PC-3 (cell line): ENCODE measurements around the gene ZNF432. TPM values are rescaled to one million over a fixed set of nuclear protein-coding genes. Genes with fewer than 3 reads are reported as not detected.

ENCODE experiments used
- ATAC-seq: fragments of 200-7000 bp; cut with Tn5 transposase; 2 replicates; pipeline ENCODE4 v1.9.1; 2020; ENCODE audit warnings: mild to moderate bottlenecking, moderate library complexity
- BruUV-seq: library from RNA; stranded (reverse); fragments of 400-500 nt; replicated peaks from 2 replicates; lab custom pipeline; 2021; lab: Mats Ljungman, UMichigan
- CTCF ChIA-PET: fragments of 300-600 bp; sonication (Branson Sonifier 250); formaldehyde crosslinking; loops from one replicate; lab custom pipeline; 2022; ENCODE audit warnings: antibody characterized with exemption; lab: Charles Lee
- POLR2A ChIA-PET: fragments of 300-600 bp; sonication (Branson Sonifier 250); formaldehyde crosslinking; loops from one replicate; lab custom pipeline; 2022; ENCODE audit warnings: antibody characterized with exemption; ENCODE audit not compliant: unreplicated experiment; lab: Charles Lee
- DNase-seq: peaks from one replicate; pipeline ENCODE4 v3.0.0-alpha.2; 2015
- H2AFZ ChIP-seq: fragments of 300-600 bp; sonication (generic); 2 replicates; pipeline ENCODE4 v1.6.0; 2016; ENCODE audit warnings: antibody characterized with exemption, low read length
- H3F3A ChIP-seq: fragments of 300-600 bp; sonication (generic); one replicate; pipeline ENCODE4 v1.6.0; 2017; ENCODE audit warnings: antibody characterized with exemption, low read length, control low read depth, mild to moderate bottlenecking; ENCODE audit not compliant: unreplicated experiment
- H3K27ac ChIP-seq: fragments of 300-600 bp; sonication (generic); 2 replicates; pipeline ENCODE4 v1.5.1; 2016; ENCODE audit warnings: mild to moderate bottlenecking, low read length
- H3K27me3 ChIP-seq: fragments of 300-600 bp; sonication (generic); 2 replicates; pipeline ENCODE4 v1.6.1; 2016; ENCODE audit warnings: low read length, mixed read lengths
- H3K36me3 ChIP-seq: fragments of 300-600 bp; sonication (generic); 2 replicates; pipeline ENCODE4 v1.6.1; 2016; ENCODE audit warnings: low read depth, mixed run types, low read length, mixed read lengths
- H3K4me1 ChIP-seq: fragments of 300-600 bp; sonication (generic); 2 replicates; pipeline ENCODE4 v1.5.1; 2016; ENCODE audit warnings: low read length; ENCODE audit not compliant: insufficient read depth
- H3K4me2 ChIP-seq: fragments of 300-600 bp; sonication (generic); 2 replicates; pipeline ENCODE4 v1.6.0; 2016; ENCODE audit warnings: low read length
- H3K4me3 ChIP-seq: fragments of 300-600 bp; sonication (generic); 2 replicates; pipeline ENCODE4 v1.5.1; 2016; ENCODE audit warnings: mild to moderate bottlenecking, low read length, mixed read lengths
- H3K79me2 ChIP-seq: fragments of 300-600 bp; sonication (generic); 2 replicates; pipeline ENCODE4 v1.6.1; 2017; ENCODE audit warnings: low read length, mixed read lengths
- H3K9ac ChIP-seq: fragments of 300-600 bp; sonication (generic); 2 replicates; pipeline ENCODE4 v1.6.0; 2016; ENCODE audit warnings: mild to moderate bottlenecking, low read length
- H3K9me2 ChIP-seq: fragments of 300-600 bp; sonication (generic); replicated peaks from 2 replicates; pipeline ENCODE4 v1.6.1; 2016; ENCODE audit warnings: mixed run types, low read length, mixed read lengths
- H3K9me3 ChIP-seq: fragments of 300-600 bp; sonication (generic); 2 replicates; pipeline ENCODE4 v1.6.1; 2016; ENCODE audit warnings: low read length, mixed read lengths
- H4K20me1 ChIP-seq: fragments of 300-600 bp; sonication (generic); 2 replicates; pipeline ENCODE4 v1.6.1; 2016; ENCODE audit warnings: low read length, mixed read lengths
- EZH2 ChIP-seq: fragments of 300-600 bp; sonication (generic); IDR thresholded peaks from one replicate; pipeline ENCODE4 v1.6.1; 2017; ENCODE audit warnings: antibody characterized with exemption, mild to moderate bottlenecking, low read length; ENCODE audit not compliant: unreplicated experiment
- EZH2phosphoT487 ChIP-seq: fragments of 300-600 bp; sonication (generic); IDR thresholded peaks from 2 replicates; pipeline ENCODE4 v1.6.1; 2018; ENCODE audit warnings: mild to moderate bottlenecking, antibody characterized with exemption, low read length, borderline replicate concordance
- intact Hi-C: fragments of 100-400 bp; cut with micrococcal nuclease; formaldehyde crosslinking; loops from 2 replicates; pipeline ENCODE4 v1.9.0; 2023
- total RNA-seq: library from RNA; depleted of rRNA; stranded (reverse); fragments of >200 nt; gene quantifications from 2 replicates; pipeline ENCODE4 v1.2.3, GENCODE V29; 2014
- TF ChIP-seq, protein P1 (sequence below): fragments of 300-600 bp; sonication (generic); conservative IDR thresholded peaks from 2 replicates; pipeline ENCODE4 v1.5.1; 2017; ENCODE audit warnings: antibody characterized with exemption, low read depth, mild to moderate bottlenecking, low read length

The ZNF432 gene
- total RNA-seq, 1 experiment from 2014 or later, result 6.4 TPM

GRCh38 chr19:52022193-52022592, 26.4 kb downstream of the ZNF432 start:
- CTCF ChIA-PET, result no interaction called here
- DNase-seq, result no peak
- Histone ChIP-seq H3K9ac (no peak overlapping the region), H3K79me2 (peaks cover 4% of the 10 kb centered on the region), H3K4me3 (no peak overlapping the region), H3K4me1 (no peaks in the 10 kb centered on the region), H3K9me2 (no peaks in the 10 kb centered on the region), H2AFZ (no peak overlapping the region), H3F3A (no peaks in the 10 kb centered on the region), H4K20me1 (no peaks in the 10 kb centered on the region), H3K4me2 (no peak overlapping the region), H3K36me3 (peaks cover 92% of the 10 kb centered on the region), H3K27ac (no peak overlapping the region), H3K9me3 (peaks cover 62% of the 10 kb centered on the region), H3K27me3 (no peaks in the 10 kb centered on the region)
- POLR2A ChIA-PET, result no interaction called here
- ATAC-seq, result no peak
- BruUV-seq, result no TSS peak
- TF ChIP-seq EZH2 (no peak), EZH2phosphoT487 (no peak)
- TF ChIP-seq, protein P1, sequence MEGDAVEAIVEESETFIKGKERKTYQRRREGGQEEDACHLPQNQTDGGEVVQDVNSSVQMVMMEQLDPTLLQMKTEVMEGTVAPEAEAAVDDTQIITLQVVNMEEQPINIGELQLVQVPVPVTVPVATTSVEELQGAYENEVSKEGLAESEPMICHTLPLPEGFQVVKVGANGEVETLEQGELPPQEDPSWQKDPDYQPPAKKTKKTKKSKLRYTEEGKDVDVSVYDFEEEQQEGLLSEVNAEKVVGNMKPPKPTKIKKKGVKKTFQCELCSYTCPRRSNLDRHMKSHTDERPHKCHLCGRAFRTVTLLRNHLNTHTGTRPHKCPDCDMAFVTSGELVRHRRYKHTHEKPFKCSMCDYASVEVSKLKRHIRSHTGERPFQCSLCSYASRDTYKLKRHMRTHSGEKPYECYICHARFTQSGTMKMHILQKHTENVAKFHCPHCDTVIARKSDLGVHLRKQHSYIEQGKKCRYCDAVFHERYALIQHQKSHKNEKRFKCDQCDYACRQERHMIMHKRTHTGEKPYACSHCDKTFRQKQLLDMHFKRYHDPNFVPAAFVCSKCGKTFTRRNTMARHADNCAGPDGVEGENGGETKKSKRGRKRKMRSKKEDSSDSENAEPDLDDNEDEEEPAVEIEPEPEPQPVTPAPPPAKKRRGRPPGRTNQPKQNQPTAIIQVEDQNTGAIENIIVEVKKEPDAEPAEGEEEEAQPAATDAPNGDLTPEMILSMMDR, result no peak
- intact Hi-C loops, result no loop called here

DNA sequence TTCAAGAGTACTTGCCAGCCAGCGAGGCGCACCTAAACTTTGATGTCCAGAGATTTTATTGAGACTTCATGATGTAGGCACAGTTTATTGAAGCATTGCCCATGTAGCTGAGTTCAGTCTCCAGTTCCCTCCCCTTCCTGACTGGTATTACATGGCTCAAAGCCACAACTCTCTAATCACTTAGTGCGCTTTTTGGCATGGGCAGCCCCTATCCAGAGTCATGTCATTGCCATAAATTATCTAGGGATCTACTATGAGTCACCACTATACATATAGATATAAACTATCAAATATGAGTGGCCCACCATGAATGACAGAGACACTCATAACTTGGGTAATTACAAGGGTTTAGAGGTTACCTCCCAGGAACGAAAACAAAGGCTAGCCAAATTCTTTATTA, 28.1 kb downstream of the ZNF432 start:
- no TSS peak for BruUV-seq
- Histone ChIP-seq H3F3A (no peaks in the 10 kb centered on the region), H3K27me3 (no peaks in the 10 kb centered on the region), H3K4me2 (no peak overlapping the region), H3K9me3 (peaks cover 75% of the 10 kb centered on the region), H3K36me3 (peaks cover 93% of the 10 kb centered on the region), H3K9me2 (no peaks in the 10 kb centered on the region), H4K20me1 (no peaks in the 10 kb centered on the region), H2AFZ (no peak overlapping the region), H3K79me2 (no peaks in the 10 kb centered on the region), H3K27ac (no peak overlapping the region), H3K9ac (no peak overlapping the region), H3K4me3 (no peak overlapping the region), H3K4me1 (no peaks in the 10 kb centered on the region)
- intact Hi-C loops, result no loop called here
- POLR2A ChIA-PET, result no interaction called here
- peak; percentile 50 for DNase-seq
- TF ChIP-seq EZH2phosphoT487 (no peak), EZH2 (no peak)
- TF ChIP-seq, protein P1, result no peak
- ATAC-seq, result peak; percentile 88
- CTCF ChIA-PET, result no interaction called here

DNA sequence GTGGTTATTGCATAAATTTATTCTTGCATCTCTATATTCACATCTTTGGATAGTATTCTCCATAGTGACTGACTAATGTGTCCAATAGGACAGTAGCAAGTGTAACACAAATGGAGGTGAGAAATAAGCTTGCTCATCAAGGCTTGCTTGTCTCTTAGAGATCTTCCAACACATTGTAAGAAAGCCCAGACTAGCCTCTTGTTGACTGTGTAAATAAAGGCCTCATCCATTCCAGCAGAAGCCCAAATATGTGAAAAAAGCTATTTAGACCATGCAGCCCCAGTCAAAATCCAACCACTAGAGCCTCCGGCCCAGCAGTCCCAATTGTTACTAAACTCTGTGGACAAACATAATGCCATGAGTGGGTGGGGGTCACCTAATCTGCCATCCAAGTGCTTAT, 38.0 kb downstream of the ZNF432 start:
- no peak for DNase-seq
- intact Hi-C loops, result no loop called here
- ChIA-PET POLR2A (no interaction called here), CTCF (no interaction called here)
- H3K4me3 ChIP-seq, result no peak overlapping the region
- no peaks in the 10 kb centered on the region for H4K20me1 ChIP-seq
- H3K9me2 ChIP-seq, result no peaks in the 10 kb centered on the region
- TF ChIP-seq EZH2phosphoT487 (no peak), EZH2 (no peak)
- TF ChIP-seq, protein P1, result no peak
- H3K36me3 ChIP-seq, result peaks cover 49% of the 10 kb centered on the region
- H3K9me3 ChIP-seq, result peaks cover 49% of the 10 kb centered on the region
- peaks cover 9% of the 10 kb centered on the region; the same call in 1 of the 2 replicates for H3K79me2 ChIP-seq
- H3K4me2 ChIP-seq, result no peak overlapping the region
- H3K27ac ChIP-seq, result no peak overlapping the region
- H3K9ac ChIP-seq, result no peak overlapping the region
- H2AFZ ChIP-seq, result no peak overlapping the region
- no peak for ATAC-seq
- no TSS peak for BruUV-seq
- H3K27me3 ChIP-seq, result no peaks in the 10 kb centered on the region
- no peaks in the 10 kb centered on the region for H3K4me1 ChIP-seq
- no peaks in the 10 kb centered on the region for H3F3A ChIP-seq
